Measurements from ENCODE around the gene USP25. TPM values are rescaled to one million over a fixed set of nuclear protein-coding genes. Genes with fewer than 3 reads are reported as not detected.

The USP25 gene
- total and polyA plus RNA-seq, 9 of the 15 experiments (the other 6 are each of a cell fraction or from before 2014, with no cell fraction given): 7.8 to 44.9 (median 31.4) TPM

- TF ChIP-seq HMGN3 (IDR thresholded peaks at IDR 0.05; ENCODE audit: borderline replicate concordance, extremely low read depth, insufficient read length, low read depth, low read length) (no peak), ZNF561 (CRISPR knock-in tag; conservative IDR thresholded peaks at IDR 0.05) (no peak), ZNF57 (CRISPR knock-in tag; IDR thresholded peaks at IDR 0.05) (no peak), CCNT2 (IDR thresholded peaks at IDR 0.05; ENCODE audit: borderline replicate concordance, extremely low read depth, insufficient read length, low read depth, low read length) (no peak), NR2F6 (CRISPR knock-in tag; IDR thresholded peaks at IDR 0.05) (no peak), NEUROD1 (IDR thresholded peaks at IDR 0.05; ENCODE audit: borderline replicate concordance, low read depth, low read length, partially characterized antibody) (no peak), STAT5A (IDR thresholded peaks at IDR 0.05; ENCODE audit: borderline replicate concordance, low read length) (no peak), ZNF324 (CRISPR knock-in tag; IDR thresholded peaks at IDR 0.05) (no peak)
Measured at GRCh38 chr21:15688809-15689208, 41.0 kb upstream of the USP25 start (continued).

GRCh38 chr21:15692711-15693110, 37.1 kb upstream of the USP25 start:
- POLR2A ChIA-PET: no interaction called here
- BruUV-seq (replicated peaks): no TSS peak
- Histone ChIP-seq H3K27ac (ENCODE audit: extremely low read depth, low read depth, low read length) (no peak overlapping the region), H3K36me3 (ENCODE audit: control insufficient read depth, insufficient read depth, low read length) (no peaks in the 10 kb centered on the region), H3K4me1 (replicated peaks in 1 of 2; ENCODE audit: control insufficient read depth in 2 of 2, insufficient read depth in 2 of 2, low read length in 2 of 2) (no peaks in the 10 kb centered on the region), H3K4me2 (ENCODE audit: insufficient read depth, low read length) (no peak overlapping the region), H3K9me1 (ENCODE audit: control insufficient read depth, insufficient read depth, low read length) (no peaks in the 10 kb centered on the region), H3K9me3 (replicated peaks; ENCODE audit: control insufficient read depth, insufficient read depth, low read depth, low read length) (no peaks in the 10 kb centered on the region), H3K79me2 (ENCODE audit: control insufficient read depth, insufficient read depth, low read length) (no peaks in the 10 kb centered on the region), H3K9ac (ENCODE audit: insufficient read depth in 1 of 2, low read depth in 2 of 2, low read length in 2 of 2) (no peak overlapping the region), H3K4me3 (no peak overlapping the region), H2AFZ (ENCODE audit: low read depth, low read length) (no peak overlapping the region), H3K27me3 (ENCODE audit: control insufficient read depth in 2 of 2, insufficient read depth in 2 of 2, low read length in 2 of 2) (no peaks in the 10 kb centered on the region), H4K20me1 (replicated peaks; ENCODE audit: control insufficient read depth, insufficient read depth, low read length) (no peaks in the 10 kb centered on the region)
- CTCF ChIA-PET (ENCODE audit: low intra/inter-chr PET ratio): no interaction called here
- no peak for ATAC-seq
- intact Hi-C loops (cut with micrococcal nuclease): no loop called here
- 0% methylated on average over 2 of the region's 2 CpGs for whole genome bisulfite sequencing (ENCODE audit: insufficient coverage, low coverage, missing lambda C conversion rate)
- in situ Hi-C loops (cut with MboI): no loop called here
- no peak for FAIRE-seq
- DNase-seq (ENCODE audit: extremely low read depth in 1 of 4, low spot score in 3 of 4): no peak
- TF ChIP-seq OTX1 (CRISPR knock-in tag; IDR thresholded peaks at IDR 0.05) (no peak), MTF1 (CRISPR knock-in tag; IDR thresholded peaks at IDR 0.05; ENCODE audit: borderline replicate concordance) (no peak), ZNF449 (CRISPR knock-in tag; IDR thresholded peaks at IDR 0.05) (no peak), MTA1 (IDR thresholded peaks at IDR 0.05; ENCODE audit: borderline replicate concordance) (no peak), BMI1 (IDR thresholded peaks at IDR 0.05; ENCODE audit: low read length) (no peak), TFE3 (CRISPR knock-in tag; IDR thresholded peaks at IDR 0.05) (no peak), PHF8 (IDR thresholded peaks at IDR 0.05; ENCODE audit: borderline replicate concordance, low read length) (no peak), ZNF431 (CRISPR knock-in tag; IDR thresholded peaks at IDR 0.05) (no peak), E2F6 (IDR thresholded peaks at IDR 0.05; ENCODE audit: borderline replicate concordance in 1 of 2, extremely low read depth in 1 of 2, insufficient read depth in 1 of 2, insufficient read length in 1 of 2, low read depth in 1 of 2, low read length in 1 of 2, poor library complexity in 1 of 2, severe bottlenecking in 1 of 2) (no peak)
